GM12892 (cell line): ENCODE results near the gene USP14.

ENCODE experiments used
- POLR2A ChIP-seq: IDR thresholded peaks from 2 replicates; pipeline ENCODE4 v1.6.1; 2011; ENCODE audit warnings: low read depth, low read length, control low read depth
- POLR2AphosphoS5 ChIP-seq: IDR thresholded peaks from 2 replicates; pipeline ENCODE4 v1.6.1; 2011; ENCODE audit warnings: low read depth, low read length, control low read depth
- TAF1 ChIP-seq: IDR thresholded peaks from 2 replicates; pipeline ENCODE4 v1.6.1; 2011; ENCODE audit warnings: low read depth, mild to moderate bottlenecking, control low read depth, low read length, borderline replicate concordance

GRCh38 chr18:172361-172760 is 14.0 kb downstream of the USP14 start:
- TF ChIP-seq POLR2AphosphoS5 (no peak), POLR2A (no peak), TAF1 (no peak)
